ENCODE measurements around the gene NUDT15.

The NUDT15 gene

DNA sequence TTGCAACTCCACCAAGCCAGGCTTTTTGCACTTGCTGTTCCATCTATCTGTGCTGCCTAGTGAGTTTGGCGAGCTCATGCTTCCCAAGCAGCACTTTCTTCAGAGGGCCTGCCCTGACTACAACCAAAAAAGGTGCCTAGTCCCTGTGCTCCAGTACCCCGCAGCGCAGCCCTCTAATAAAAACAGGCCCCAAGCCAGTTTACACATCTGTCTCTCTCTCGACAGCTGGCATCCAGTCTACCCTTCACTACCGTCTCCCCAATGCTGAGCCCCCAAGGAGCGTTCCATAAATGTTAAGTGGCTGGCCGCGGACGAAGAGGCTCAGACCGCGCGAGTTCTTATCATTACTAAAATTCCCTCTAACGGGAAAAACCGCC, 56.9 kb downstream of the NUDT15 start:
- in situ Hi-C loops (cut with MboI; ENCODE audit: low sequenced_read_pairs, unreplicated experiment) = no loop called here
- TF ChIP-seq, protein P1, sequence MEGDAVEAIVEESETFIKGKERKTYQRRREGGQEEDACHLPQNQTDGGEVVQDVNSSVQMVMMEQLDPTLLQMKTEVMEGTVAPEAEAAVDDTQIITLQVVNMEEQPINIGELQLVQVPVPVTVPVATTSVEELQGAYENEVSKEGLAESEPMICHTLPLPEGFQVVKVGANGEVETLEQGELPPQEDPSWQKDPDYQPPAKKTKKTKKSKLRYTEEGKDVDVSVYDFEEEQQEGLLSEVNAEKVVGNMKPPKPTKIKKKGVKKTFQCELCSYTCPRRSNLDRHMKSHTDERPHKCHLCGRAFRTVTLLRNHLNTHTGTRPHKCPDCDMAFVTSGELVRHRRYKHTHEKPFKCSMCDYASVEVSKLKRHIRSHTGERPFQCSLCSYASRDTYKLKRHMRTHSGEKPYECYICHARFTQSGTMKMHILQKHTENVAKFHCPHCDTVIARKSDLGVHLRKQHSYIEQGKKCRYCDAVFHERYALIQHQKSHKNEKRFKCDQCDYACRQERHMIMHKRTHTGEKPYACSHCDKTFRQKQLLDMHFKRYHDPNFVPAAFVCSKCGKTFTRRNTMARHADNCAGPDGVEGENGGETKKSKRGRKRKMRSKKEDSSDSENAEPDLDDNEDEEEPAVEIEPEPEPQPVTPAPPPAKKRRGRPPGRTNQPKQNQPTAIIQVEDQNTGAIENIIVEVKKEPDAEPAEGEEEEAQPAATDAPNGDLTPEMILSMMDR (IDR thresholded peaks at IDR 0.05; ENCODE audit: borderline replicate concordance, control extremely low read depth, extremely low read depth, insufficient read depth, missing control alignments) = no peak
- DNase-seq (ENCODE audit: low spot score) = no peak

DNA sequence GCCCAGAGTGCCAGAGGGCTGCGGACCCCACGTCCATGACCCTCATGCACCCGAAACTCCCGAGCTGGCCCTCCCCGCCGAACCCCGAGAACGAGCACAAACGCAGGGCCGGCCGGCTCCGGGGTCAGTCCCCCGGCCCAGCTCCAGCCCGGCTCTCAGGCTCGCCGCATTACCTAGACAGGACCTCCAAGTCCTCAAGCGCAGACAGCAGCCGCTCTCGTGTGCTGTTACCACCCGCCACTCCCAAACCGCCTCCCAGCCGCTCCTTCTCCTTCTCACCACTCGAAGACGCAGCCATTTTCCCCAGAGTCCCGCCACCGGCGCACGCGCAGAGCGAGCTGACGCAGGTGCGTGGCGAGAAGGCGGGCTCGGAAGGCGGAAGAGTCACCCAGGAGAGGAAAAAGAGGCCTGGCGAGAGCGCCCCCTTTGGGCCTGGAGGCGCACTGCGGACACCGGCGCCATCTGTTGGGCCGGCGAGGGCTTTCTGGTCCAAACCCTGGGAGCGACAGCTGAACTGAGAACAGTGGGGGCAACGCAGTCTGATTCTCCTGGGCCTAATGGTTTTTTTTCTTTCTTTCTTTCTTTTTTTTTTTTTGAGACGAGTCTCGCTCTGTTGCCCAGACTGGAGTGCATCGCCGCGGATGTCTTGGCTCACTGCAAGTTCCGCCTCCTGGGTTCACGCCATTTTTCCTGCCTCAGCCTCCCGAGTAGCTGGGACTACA, 57.4 kb downstream of the NUDT15 start, which contains the start of gene MED4:
Gene MED4, minus strand, starts transcription at position 324 of the 722 bp plus-strand sequence. Its CDS starts 26 bp downstream, at position 298.
- TF ChIP-seq, protein P1 (IDR thresholded peaks at IDR 0.05; ENCODE audit: borderline replicate concordance, control extremely low read depth, extremely low read depth, insufficient read depth, missing control alignments) = peak; percentile 97
- in situ Hi-C loops (cut with MboI; ENCODE audit: low sequenced_read_pairs, unreplicated experiment) = no loop called here
- peak; percentile 98 for DNase-seq (ENCODE audit: low spot score)

DNA sequence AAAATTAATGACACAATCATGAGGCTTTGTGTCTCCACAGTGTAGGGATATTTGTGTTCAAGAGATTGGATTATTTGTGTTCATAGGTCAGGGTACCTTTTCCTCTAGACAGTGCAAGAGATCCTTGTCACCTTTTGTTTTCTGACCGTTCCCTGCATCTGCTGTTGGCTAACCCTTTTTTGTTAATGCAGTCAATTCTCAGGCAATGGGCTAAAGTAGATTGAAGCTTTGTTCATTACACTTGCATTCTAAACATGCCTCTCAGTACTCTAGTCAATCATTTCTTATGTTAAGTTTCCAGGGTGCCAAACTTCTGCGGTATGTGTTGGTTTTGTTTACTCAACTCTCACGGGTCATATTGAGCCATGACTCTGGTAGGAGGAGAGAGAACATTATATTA, 59.1 kb downstream of the NUDT15 start:
- TF ChIP-seq, protein P1 (IDR thresholded peaks at IDR 0.05; ENCODE audit: borderline replicate concordance, control extremely low read depth, extremely low read depth, insufficient read depth, missing control alignments) = no peak
- no peak for DNase-seq (ENCODE audit: low spot score)
- in situ Hi-C loops (cut with MboI; ENCODE audit: low sequenced_read_pairs, unreplicated experiment) = no loop called here
